Transverse colon (tissue), 4 donors: ENCODE data around the gene GIMAP4. TPM values are rescaled to one million over a fixed set of nuclear protein-coding genes. Genes with fewer than 3 reads are reported as not detected.
A peak's percentile ranks its signal among the peaks of the same experiment; 100 is the strongest.
"Not testable (repeated sequence)": the region's sequence is repeated elsewhere in the genome, so short reads cannot be mapped to it uniquely, and the experiment has no call there.

Source experiments
- DNase-seq: peaks from one replicate; pipeline ENCODE4 v3.0.0-alpha.2; 2019
- H3K27ac ChIP-seq, 4 donors: fragments of 200-600 bp; sonication (generic); 2 replicates each; pipeline ENCODE4 v1.5.1; 2016 to 2018; ENCODE audit warnings: inconsistent platforms in 4 of 4
- H3K27me3 ChIP-seq: fragments of 200-600 bp; sonication (generic); 2 replicates; pipeline ENCODE4 v1.5.1; 2017; ENCODE audit warnings: inconsistent platforms
- H3K36me3 ChIP-seq, 4 donors: fragments of 200-600 bp; sonication (generic); 2 replicates each; pipeline ENCODE4 v1.5.1; 2017 to 2019; ENCODE audit warnings: inconsistent platforms in 4 of 4
- H3K4me1 ChIP-seq, 4 donors: fragments of 200-600 bp; sonication (generic); 2 replicates each; pipeline ENCODE4 v1.5.1; 2017 to 2020; ENCODE audit warnings: inconsistent platforms in 4 of 4
- H3K4me3 ChIP-seq, 4 donors: fragments of 200-600 bp; sonication (generic); 1 replicate in 1 of 4; 2 replicates in 3 of 4; pipeline versions ENCODE4 v1.5.1 to v1.6.1; 2017 to 2019; ENCODE audit warnings: inconsistent platforms in 4 of 4
- H3K9me3 ChIP-seq, 2 donors: fragments of 200-600 bp; sonication (generic); 2 replicates each; pipeline ENCODE4 v1.5.1; 2017 to 2019; ENCODE audit warnings: inconsistent platforms in 2 of 2
- CTCF ChIP-seq, 5 experiments: fragments of 200-600 bp in 3 of 5; fragments of 450-650 bp in 2 of 5; sonication (generic) in 3 of 5; IDR thresholded peaks; 1 replicate in 2 of 5; 2 replicates in 3 of 5; pipeline ENCODE4 v1.5.1; 2016 to 2017; ENCODE audit warnings: antibody characterized with exemption in 5 of 5, inconsistent platforms in 3 of 5, mild to moderate bottlenecking in 2 of 5, moderate library complexity in 1 of 5
- EP300 ChIP-seq: sonication (generic); formaldehyde crosslinking; IDR thresholded peaks from one replicate; pipeline ENCODE4 v1.6.1; 2017; ENCODE audit warnings: antibody characterized with exemption, low read depth
- POLR2A ChIP-seq: fragments of 450-650 bp; IDR thresholded peaks from one replicate; pipeline ENCODE4 v1.6.1; 2016; ENCODE audit warnings: antibody characterized with exemption, mild to moderate bottlenecking, moderate library complexity
- POLR2AphosphoS5 ChIP-seq, 3 donors: sonication (generic); formaldehyde crosslinking; IDR thresholded peaks; one replicate each; pipeline ENCODE4 v1.6.1; 2016; ENCODE audit warnings: antibody characterized with exemption in 3 of 3
- WGBS, 2 donors: methylation state at CpG; one replicate each; pipeline ENCODE4 v1.1.5; 2018; ENCODE audit warnings: low coverage in 1 of 2; 5-methylcytosine and 5-hydroxymethylcytosine counted together
- in situ Hi-C, 4 donors: fragments of 200-750 bp; cut with MboI; loops; one replicate each; pipeline versions ENCODE4 v1.15.0 to v1.15.1; 2017; ENCODE audit warnings: low sequenced_read_pairs in 3 of 4, low pct_ligation_motif_present in 1 of 4, low pct_unique_long_range_greater_than_20kb in 1 of 4
- intact Hi-C: fragments of 100-400 bp; cut with DNase I; formaldehyde crosslinking; loops from one replicate; pipeline ENCODE4 v1.15.1; 2023; ENCODE audit warnings: low total_unique reads
- total RNA-seq, 4 donors: library from RNA; depleted of rRNA; stranded (reverse); fragments of >200 nt; gene quantifications; one replicate each; pipeline ENCODE4 v1.1.0, GENCODE V29; 2016

GIMAP4 gene
- 10 to 100 TPM in 3 of 4 donors, 1 to 10 TPM in 1; 7.1 to 37.6 (median 15.7) TPM for total RNA-seq

- 57 to 63% methylated on average over 7 to 9 of the region's 9 CpGs for WGBS, 2 donors
- peaks cover 0 to 5% (median 0%) of the 10 kb centered on the region in 4 donors for H3K4me1 ChIP-seq
- H3K9me3 ChIP-seq, result no peaks in the 10 kb centered on the region
- H3K36me3 ChIP-seq, result no peaks in the 10 kb centered on the region
- in situ Hi-C loops (no loop called here), intact Hi-C loops (no loop called here)
- peak within 1 kb of the TSS; percentile 57 to 74 (median 66) for H3K27ac ChIP-seq
- DNase-seq, result no peak
- TF ChIP-seq POLR2A (no peak), CTCF (IDR thresholded peaks at IDR 0.05) (no peak), POLR2AphosphoS5 (IDR thresholded peaks at IDR 0.05) (peak; percentile 14 to 50 (median 28)), EP300 (no peak)
- no peaks in the 10 kb centered on the region for H3K27me3 ChIP-seq
- H3K4me3 ChIP-seq, result peak within 1 kb of the TSS; percentile 8 to 45 (median 24)
Measured at GRCh38 chr7:150567169-150567568, at the start of gene GIMAP4. Gene GIMAP4, plus strand, starts transcription at chr7:150567390. Its CDS starts 2,512 bp downstream, at chr7:150569902.

GRCh38 chr7:150519310-150519709, 47.9 kb upstream of the GIMAP4 start:
- peak overlapping the region in 3 of 4 donors; percentile 2 to 64 (median 7) for H3K27ac ChIP-seq
- peak overlapping the region in 2 of 4 donors; percentile 26 to 28 for H3K4me3 ChIP-seq

GRCh38 chr7:150520145-150520544, 47.0 kb upstream of the GIMAP4 start:
- Histone ChIP-seq H3K4me3 (peak overlapping the region in 2 of 4 donors; percentile 2 to 28), H3K9me3 (no peaks in the 10 kb centered on the region), H3K27me3 (no peaks in the 10 kb centered on the region), H3K27ac (peak overlapping the region in 3 of 4 donors; percentile 2 to 64 (median 7)), H3K36me3 (no peaks in the 10 kb centered on the region), H3K4me1 (peaks cover 0 to 2% (median 0%) of the 10 kb centered on the region in 4 donors)
- in situ Hi-C loops (no loop called here), intact Hi-C loops (no loop called here)
- TF ChIP-seq CTCF (IDR thresholded peaks at IDR 0.05) (no peak), EP300 (no peak), POLR2AphosphoS5 (IDR thresholded peaks at IDR 0.05) (no peak), POLR2A (no peak)
- 71 to 90% methylated on average over 5 to 8 of the region's 8 CpGs for WGBS, 2 donors
- no peak for DNase-seq

More at GRCh38 chr7:150519310-150519709, 47.9 kb upstream of the GIMAP4 start:
- Histone ChIP-seq H3K36me3 (no peaks in the 10 kb centered on the region), H3K27me3 (no peaks in the 10 kb centered on the region), H3K9me3 (no peaks in the 10 kb centered on the region), H3K4me1 (peaks cover 0 to 5% (median 0%) of the 10 kb centered on the region in 4 donors)
- DNase-seq, result no peak
- no peak for TF ChIP-seq EP300
- no peak for TF ChIP-seq POLR2A
- TF ChIP-seq CTCF (IDR thresholded peaks at IDR 0.05), result no peak
- TF ChIP-seq POLR2AphosphoS5 (IDR thresholded peaks at IDR 0.05), result no peak
- in situ Hi-C loops, result no loop called here
- intact Hi-C loops, result no loop called here
- WGBS, 2 donors, result 80% methylated on average over 2 of the region's 2 CpGs

- H3K9me3 ChIP-seq, in situ Hi-C loops, H3K27ac ChIP-seq, H3K36me3 ChIP-seq, H3K27me3 ChIP-seq, intact Hi-C loops, DNase-seq, H3K4me1 ChIP-seq, H3K4me3 ChIP-seq: not testable (repeated sequence)
- 70 to 82% methylated on average over 3 to 6 of the region's 6 CpGs for WGBS, 2 donors
Measured at GRCh38 chr7:150522931-150523330, 44.3 kb upstream of the GIMAP4 start.

- Histone ChIP-seq H3K9me3 (peaks cover 0 to 1% of the 10 kb centered on the region in 2 donors), H3K4me1 (no peaks in the 10 kb centered on the region), H3K27me3 (no peaks in the 10 kb centered on the region), H3K27ac (no peak overlapping the region), H3K36me3 (no peaks in the 10 kb centered on the region), H3K4me3 (no peak overlapping the region)
- TF ChIP-seq EP300 (no peak), CTCF (IDR thresholded peaks at IDR 0.05) (no peak), POLR2A (no peak), POLR2AphosphoS5 (IDR thresholded peaks at IDR 0.05) (no peak)
- DNase-seq, result no peak
- in situ Hi-C loops, result no loop called here
- 71% methylated on average over 2 of the region's 2 CpGs; no CpG with 5 or more reads in 1 of the 2 donors for WGBS, 2 donors
- intact Hi-C loops, result no loop called here
Measured at GRCh38 chr7:150524018-150524417, 43.2 kb upstream of the GIMAP4 start.
